Esophagus muscularis mucosa (tissue), 4 donors: ENCODE measurements around the gene OSBPL1A.

Experiments used
- EP300 ChIP-seq: sonication (generic); formaldehyde crosslinking; IDR thresholded peaks from one replicate; pipeline ENCODE4 v1.6.1; 2017; ENCODE audit warnings: antibody characterized with exemption
- POLR2A ChIP-seq: fragments of 450-650 bp; IDR thresholded peaks from one replicate; pipeline ENCODE4 v1.6.1; 2017; ENCODE audit warnings: antibody characterized with exemption, moderate library complexity, mild to moderate bottlenecking, low read depth
- POLR2AphosphoS5 ChIP-seq, 2 donors: sonication (generic); formaldehyde crosslinking; IDR thresholded peaks; one replicate each; pipeline ENCODE4 v1.6.1; 2017; ENCODE audit warnings: antibody characterized with exemption in 2 of 2
- TF ChIP-seq, protein P1 (sequence below), 3 experiments: fragments of 200-600 bp in 2 of 3; fragments of 450-650 bp in 1 of 3; sonication (generic) in 2 of 3; IDR thresholded peaks; one replicate each; pipeline ENCODE4 v1.5.1; 2017 to 2019; ENCODE audit warnings: antibody characterized with exemption in 3 of 3, mild to moderate bottlenecking in 2 of 3, moderate library complexity in 1 of 3

- TF ChIP-seq, protein P1, sequence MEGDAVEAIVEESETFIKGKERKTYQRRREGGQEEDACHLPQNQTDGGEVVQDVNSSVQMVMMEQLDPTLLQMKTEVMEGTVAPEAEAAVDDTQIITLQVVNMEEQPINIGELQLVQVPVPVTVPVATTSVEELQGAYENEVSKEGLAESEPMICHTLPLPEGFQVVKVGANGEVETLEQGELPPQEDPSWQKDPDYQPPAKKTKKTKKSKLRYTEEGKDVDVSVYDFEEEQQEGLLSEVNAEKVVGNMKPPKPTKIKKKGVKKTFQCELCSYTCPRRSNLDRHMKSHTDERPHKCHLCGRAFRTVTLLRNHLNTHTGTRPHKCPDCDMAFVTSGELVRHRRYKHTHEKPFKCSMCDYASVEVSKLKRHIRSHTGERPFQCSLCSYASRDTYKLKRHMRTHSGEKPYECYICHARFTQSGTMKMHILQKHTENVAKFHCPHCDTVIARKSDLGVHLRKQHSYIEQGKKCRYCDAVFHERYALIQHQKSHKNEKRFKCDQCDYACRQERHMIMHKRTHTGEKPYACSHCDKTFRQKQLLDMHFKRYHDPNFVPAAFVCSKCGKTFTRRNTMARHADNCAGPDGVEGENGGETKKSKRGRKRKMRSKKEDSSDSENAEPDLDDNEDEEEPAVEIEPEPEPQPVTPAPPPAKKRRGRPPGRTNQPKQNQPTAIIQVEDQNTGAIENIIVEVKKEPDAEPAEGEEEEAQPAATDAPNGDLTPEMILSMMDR (IDR thresholded peaks at IDR 0.05), result no peak
- TF ChIP-seq EP300 (no peak), POLR2AphosphoS5 (IDR thresholded peaks at IDR 0.05) (no peak), POLR2A (no peak)
Observed at GRCh38 chr18:24189664-24190346, 207.8 kb downstream of the OSBPL1A start.
